ENCODE results near the gene MACROD2.

The MACROD2 gene

GRCh38 chr20:14576196-14576877 is 581.0 kb downstream of the MACROD2 start:
- Histone ChIP-seq H3K27me3 (no peaks in the 10 kb centered on the region), H3K36me3 (no peaks in the 10 kb centered on the region), H3K9me3 (no peaks in the 10 kb centered on the region), H3K4me3 (ENCODE audit: low read depth in 1 of 2, low read length in 1 of 2) (no peak overlapping the region), H3K4me1 (ENCODE audit: control insufficient read depth in 1 of 2, insufficient read depth in 1 of 2, low read depth in 1 of 2, low read length in 1 of 2) (no peaks in the 10 kb centered on the region), H3K27ac (no peak overlapping the region)
- no peak for TF ChIP-seq CTCF (IDR thresholded peaks at IDR 0.05)

- no peaks in the 10 kb centered on the region for H3K4me1 ChIP-seq (ENCODE audit: control insufficient read depth in 1 of 2, insufficient read depth in 1 of 2, low read depth in 1 of 2, low read length in 1 of 2)
- TF ChIP-seq CTCF (IDR thresholded peaks at IDR 0.05): no peak
- no peaks in the 10 kb centered on the region for H3K9me3 ChIP-seq
- H3K27me3 ChIP-seq: no peaks in the 10 kb centered on the region
- H3K4me3 ChIP-seq (ENCODE audit: low read depth in 1 of 2, low read length in 1 of 2): no peak overlapping the region
- H3K36me3 ChIP-seq: no peaks in the 10 kb centered on the region
- no peak overlapping the region for H3K27ac ChIP-seq
Measured at GRCh38 chr20:14580418-14581074, 585.2 kb downstream of the MACROD2 start.

GRCh38 chr20:14581731-14582130 is 586.4 kb downstream of the MACROD2 start:
- no peaks in the 10 kb centered on the region for H3K36me3 ChIP-seq

GRCh38 chr20:14582855-14583254 is 587.5 kb downstream of the MACROD2 start:
- Histone ChIP-seq H3K4me1 (ENCODE audit: control insufficient read depth in 1 of 2, insufficient read depth in 1 of 2, low read depth in 1 of 2, low read length in 1 of 2) (no peaks in the 10 kb centered on the region), H3K27ac (no peak overlapping the region), H3K36me3 (no peaks in the 10 kb centered on the region), H3K9me3 (no peaks in the 10 kb centered on the region), H3K27me3 (no peaks in the 10 kb centered on the region), H3K4me3 (ENCODE audit: low read depth in 1 of 2, low read length in 1 of 2) (no peak overlapping the region)
- no peak for TF ChIP-seq CTCF (IDR thresholded peaks at IDR 0.05)

More at GRCh38 chr20:14581731-14582130, 586.4 kb downstream of the MACROD2 start:
- Histone ChIP-seq H3K27ac (no peak overlapping the region), H3K4me1 (ENCODE audit: control insufficient read depth in 1 of 2, insufficient read depth in 1 of 2, low read depth in 1 of 2, low read length in 1 of 2) (no peaks in the 10 kb centered on the region), H3K27me3 (no peaks in the 10 kb centered on the region), H3K4me3 (ENCODE audit: low read depth in 1 of 2, low read length in 1 of 2) (no peak overlapping the region), H3K9me3 (no peaks in the 10 kb centered on the region)
- TF ChIP-seq CTCF (IDR thresholded peaks at IDR 0.05): no peak

- Histone ChIP-seq H3K4me3 (ENCODE audit: low read depth in 1 of 2, low read length in 1 of 2) (no peak overlapping the region), H3K27me3 (no peaks in the 10 kb centered on the region), H3K36me3 (no peaks in the 10 kb centered on the region), H3K4me1 (ENCODE audit: control insufficient read depth in 1 of 2, insufficient read depth in 1 of 2, low read depth in 1 of 2, low read length in 1 of 2) (no peaks in the 10 kb centered on the region), H3K9me3 (no peaks in the 10 kb centered on the region), H3K27ac (no peak overlapping the region)
- no peak for TF ChIP-seq CTCF (IDR thresholded peaks at IDR 0.05)
Measured at GRCh38 chr20:14583413-14583812, 588.1 kb downstream of the MACROD2 start.
